Measurements from ENCODE around the gene ITPKC. TPM values are rescaled to one million over a fixed set of nuclear protein-coding genes. Genes with fewer than 3 reads are reported as not detected.
A peak's percentile ranks its signal among the peaks of the same experiment; 100 is the strongest.

The ITPKC gene
- total and polyA plus RNA-seq, 2 of the 13 experiments (the other 11 are each of a cell fraction or from before 2014, with no cell fraction given) = 6.9 to 11.2 TPM

GRCh38 chr19:40714441-40715299 is 2.2 kb upstream of the ITPKC start (continued):
- TF ChIP-seq ZNF770 (CRISPR knock-in tag; IDR thresholded peaks at IDR 0.05) (no peak), LBX2 (CRISPR knock-in tag; IDR thresholded peaks at IDR 0.05; ENCODE audit: borderline replicate concordance) (no peak), DRAP1 (CRISPR knock-in tag; IDR thresholded peaks at IDR 0.05) (0 out of 2 replicates have a peak, but pooled peaks have one; percentile 21), HIC2 (CRISPR knock-in tag; IDR thresholded peaks at IDR 0.05; ENCODE audit: low read depth) (no peak), TBX3 (IDR thresholded peaks at IDR 0.05; ENCODE audit: borderline replicate concordance) (no peak), IRF9 (CRISPR knock-in tag; IDR thresholded peaks at IDR 0.05; ENCODE audit: borderline replicate concordance) (no peak), TARDBP (CRISPR knock-in tag; IDR thresholded peaks at IDR 0.05) (no peak), ELK4 (CRISPR knock-in tag; IDR thresholded peaks at IDR 0.05; ENCODE audit: borderline replicate concordance) (no peak), MNT (IDR thresholded peaks at IDR 0.05) (no peak), HDAC1 (CRISPR knock-in tag; IDR thresholded peaks at IDR 0.05) (no peak), ZNF33A (CRISPR knock-in tag; IDR thresholded peaks at IDR 0.05; ENCODE audit: borderline replicate concordance) (no peak), ARNT (IDR thresholded peaks at IDR 0.05) (no peak), RORA (CRISPR knock-in tag; IDR thresholded peaks at IDR 0.05) (no peak), FOXP4 (CRISPR knock-in tag; IDR thresholded peaks at IDR 0.05) (no peak), CBFB (CRISPR knock-in tag; IDR thresholded peaks at IDR 0.05) (no peak), NR2F2 (IDR thresholded peaks at IDR 0.05; ENCODE audit: borderline replicate concordance, low read depth) (no peak)

Data from HepG2 (cell line).